ENCODE results near the gene CPNE7. TPM values are rescaled to one million over a fixed set of nuclear protein-coding genes. Genes with fewer than 3 reads are reported as not detected.

The CPNE7 gene
- polyA plus RNA-seq, 1 donor = 11.7 TPM

DNA sequence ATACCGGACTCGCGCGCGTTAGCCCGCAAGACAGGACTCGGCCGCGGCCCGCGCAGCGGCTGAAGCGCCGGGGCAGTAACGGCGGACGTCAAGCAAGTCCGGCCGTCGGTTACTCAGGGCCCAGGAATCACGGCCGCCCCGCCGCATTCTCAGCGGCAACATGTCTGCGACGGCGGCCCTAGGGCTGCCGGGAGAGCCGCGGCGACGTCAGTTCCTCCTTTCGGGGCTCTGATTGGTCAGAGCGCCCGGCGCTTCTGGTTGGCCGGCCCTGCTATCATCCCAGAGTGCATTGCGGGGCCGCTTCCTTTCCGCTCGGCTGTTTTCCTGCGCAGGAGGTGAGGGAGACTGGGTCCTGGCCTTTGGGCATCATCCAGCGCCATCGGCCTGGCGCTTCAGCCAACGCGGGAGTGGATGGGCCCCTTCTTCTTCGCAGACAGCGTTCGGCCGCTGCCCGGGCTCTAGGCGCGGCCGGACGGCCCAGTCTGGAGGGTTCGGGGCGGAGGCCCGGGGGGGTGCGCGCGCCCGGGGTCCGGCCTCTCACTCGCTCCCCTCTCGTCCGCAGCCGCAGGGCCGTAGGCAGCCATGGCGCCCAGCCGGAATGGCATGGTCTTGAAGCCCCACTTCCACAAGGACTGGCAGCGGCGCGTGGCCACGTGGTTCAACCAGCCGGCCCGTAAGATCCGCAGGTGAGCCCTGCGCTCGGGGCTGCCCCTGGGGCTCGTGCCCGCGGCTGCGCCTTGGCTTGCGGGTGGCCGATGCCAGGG lies 15.0 kb upstream of the CPNE7 start, which contains the start of gene RPL13:
Gene RPL13, plus strand, starts transcription at position 305 of the 764 bp plus-strand sequence. Its CDS starts 278 bp downstream, at position 583.
- whole genome bisulfite sequencing (ENCODE audit: insufficient coverage, low lambda C conversion rate) = no CpG with 5 or more reads among the region's 87 CpGs
- H3K4me3 ChIP-seq (ENCODE audit: low read length) = peak within 1 kb of the TSS; percentile 87
- H3K4me1 ChIP-seq (ENCODE audit: control insufficient read depth, insufficient read depth, low read length) = peaks cover 38% of the 10 kb centered on the region
- peaks cover 60% of the 10 kb centered on the region for H3K36me3 ChIP-seq (ENCODE audit: control insufficient read depth, insufficient read depth, low read length)
- H3K27ac ChIP-seq (ENCODE audit: low read length) = peak within 1 kb of the TSS; percentile 99
- peaks cover 3% of the 10 kb centered on the region for H3K9me3 ChIP-seq (ENCODE audit: control insufficient read depth, low read depth, low read length)
- H3K27me3 ChIP-seq (ENCODE audit: control insufficient read depth, insufficient read depth, low read length) = no peaks in the 10 kb centered on the region
- DNase-seq = peak; percentile 96

DNA sequence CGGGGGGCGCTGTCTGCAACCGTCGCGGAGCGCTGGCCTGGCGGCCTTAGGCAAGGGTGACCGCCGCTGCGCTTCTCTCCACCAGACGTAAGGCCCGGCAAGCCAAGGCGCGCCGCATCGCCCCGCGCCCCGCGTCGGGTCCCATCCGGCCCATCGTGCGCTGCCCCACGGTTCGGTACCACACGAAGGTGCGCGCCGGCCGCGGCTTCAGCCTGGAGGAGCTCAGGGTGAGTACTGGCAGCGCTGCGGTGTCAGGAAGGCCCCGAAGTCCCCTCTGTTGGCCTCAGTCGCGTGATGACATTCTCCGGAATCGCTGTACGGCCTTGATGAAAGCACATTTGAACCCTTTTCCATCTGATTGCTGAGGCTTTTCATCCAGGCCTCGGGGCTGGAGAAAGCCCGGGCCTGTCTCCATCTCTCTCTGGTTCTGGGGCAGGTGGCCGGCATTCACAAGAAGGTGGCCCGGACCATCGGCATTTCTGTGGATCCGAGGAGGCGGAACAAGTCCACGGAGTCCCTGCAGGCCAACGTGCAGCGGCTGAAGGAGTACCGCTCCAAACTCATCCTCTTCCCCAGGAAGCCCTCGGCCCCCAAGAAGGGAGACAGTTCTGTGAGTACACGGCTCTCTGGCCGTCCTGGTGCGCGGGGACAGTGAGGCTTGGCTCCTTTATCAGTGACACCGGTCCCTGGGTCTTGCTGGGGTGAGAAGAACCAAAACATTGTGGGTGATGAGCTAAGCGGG lies 14.2 kb upstream of the CPNE7 start:
- Histone ChIP-seq H3K9me3 (ENCODE audit: control insufficient read depth, low read depth, low read length) (peaks cover 5% of the 10 kb centered on the region), H3K4me1 (ENCODE audit: control insufficient read depth, insufficient read depth, low read length) (peaks cover 45% of the 10 kb centered on the region), H3K36me3 (ENCODE audit: control insufficient read depth, insufficient read depth, low read length) (peaks cover 53% of the 10 kb centered on the region), H3K27me3 (ENCODE audit: control insufficient read depth, insufficient read depth, low read length) (no peaks in the 10 kb centered on the region), H3K4me3 (ENCODE audit: low read length) (peak overlapping the region; percentile 87), H3K27ac (ENCODE audit: low read length) (peak overlapping the region; percentile 99)
- peak in 1 of 2 donors; percentile 46 for DNase-seq
- no CpG with 5 or more reads among the region's 58 CpGs for WGBS (ENCODE audit: insufficient coverage, low lambda C conversion rate)

DNA sequence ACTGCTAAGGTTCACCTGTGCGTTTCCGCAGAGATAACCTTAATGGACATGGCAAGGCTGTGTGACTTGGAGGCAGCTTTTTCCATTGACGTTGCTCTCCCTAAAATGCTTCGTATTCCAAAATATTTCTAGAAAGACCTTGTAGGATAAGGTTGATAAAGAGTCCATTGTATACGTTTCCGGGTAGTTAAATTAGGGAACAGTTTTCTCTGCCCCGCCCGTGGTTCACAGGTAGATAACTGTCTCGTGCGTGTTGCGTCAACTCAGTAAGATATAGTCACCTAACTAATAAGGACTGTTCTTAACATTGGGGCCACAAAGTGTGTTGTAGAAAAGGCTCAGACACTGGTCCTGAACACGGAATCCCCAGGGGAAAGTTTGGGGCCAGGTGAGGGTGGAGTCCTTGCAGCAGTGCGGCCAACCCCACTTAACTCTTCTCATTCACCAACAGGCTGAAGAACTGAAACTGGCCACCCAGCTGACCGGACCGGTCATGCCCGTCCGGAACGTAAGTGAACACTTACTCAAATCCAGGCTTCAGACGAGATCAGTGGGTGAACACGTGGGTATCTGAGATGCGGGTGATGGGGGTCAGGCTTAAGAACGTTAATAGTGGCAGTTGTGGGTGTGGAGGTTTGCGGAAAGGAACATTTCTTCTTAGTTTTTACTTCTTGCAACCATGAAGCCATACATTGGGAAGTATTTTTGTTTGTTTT lies 13.5 kb upstream of the CPNE7 start:
- H3K4me3 ChIP-seq (ENCODE audit: low read length) = peak overlapping the region; percentile 87
- peak in 1 of 2 donors; percentile 77 for DNase-seq
- no peaks in the 10 kb centered on the region for H3K27me3 ChIP-seq (ENCODE audit: control insufficient read depth, insufficient read depth, low read length)
- H3K36me3 ChIP-seq (ENCODE audit: control insufficient read depth, insufficient read depth, low read length) = peaks cover 45% of the 10 kb centered on the region
- no CpG with 5 or more reads among the region's 23 CpGs for WGBS (ENCODE audit: insufficient coverage, low lambda C conversion rate)
- peaks cover 48% of the 10 kb centered on the region for H3K4me1 ChIP-seq (ENCODE audit: control insufficient read depth, insufficient read depth, low read length)
- H3K9me3 ChIP-seq (ENCODE audit: control insufficient read depth, low read depth, low read length) = peaks cover 5% of the 10 kb centered on the region
- H3K27ac ChIP-seq (ENCODE audit: low read length) = peak overlapping the region; percentile 99

DNA sequence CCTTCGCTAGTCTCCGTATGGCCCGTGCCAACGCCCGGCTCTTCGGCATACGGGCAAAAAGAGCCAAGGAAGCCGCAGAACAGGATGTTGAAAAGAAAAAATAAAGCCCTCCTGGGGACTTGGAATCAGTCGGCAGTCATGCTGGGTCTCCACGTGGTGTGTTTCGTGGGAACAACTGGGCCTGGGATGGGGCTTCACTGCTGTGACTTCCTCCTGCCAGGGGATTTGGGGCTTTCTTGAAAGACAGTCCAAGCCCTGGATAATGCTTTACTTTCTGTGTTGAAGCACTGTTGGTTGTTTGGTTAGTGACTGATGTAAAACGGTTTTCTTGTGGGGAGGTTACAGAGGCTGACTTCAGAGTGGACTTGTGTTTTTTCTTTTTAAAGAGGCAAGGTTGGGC lies 12.6 kb upstream of the CPNE7 start:
- no peak overlapping the region for H3K27ac ChIP-seq (ENCODE audit: low read length)
- H3K4me3 ChIP-seq (ENCODE audit: low read length) = no peak overlapping the region
- DNase-seq = no peak
- WGBS (ENCODE audit: insufficient coverage, low lambda C conversion rate) = no CpG with 5 or more reads among the region's 12 CpGs
- peaks cover 48% of the 10 kb centered on the region for H3K4me1 ChIP-seq (ENCODE audit: control insufficient read depth, insufficient read depth, low read length)
- no peaks in the 10 kb centered on the region for H3K27me3 ChIP-seq (ENCODE audit: control insufficient read depth, insufficient read depth, low read length)
- peaks cover 40% of the 10 kb centered on the region for H3K36me3 ChIP-seq (ENCODE audit: control insufficient read depth, insufficient read depth, low read length)
- peaks cover 5% of the 10 kb centered on the region for H3K9me3 ChIP-seq (ENCODE audit: control insufficient read depth, low read depth, low read length)

DNA sequence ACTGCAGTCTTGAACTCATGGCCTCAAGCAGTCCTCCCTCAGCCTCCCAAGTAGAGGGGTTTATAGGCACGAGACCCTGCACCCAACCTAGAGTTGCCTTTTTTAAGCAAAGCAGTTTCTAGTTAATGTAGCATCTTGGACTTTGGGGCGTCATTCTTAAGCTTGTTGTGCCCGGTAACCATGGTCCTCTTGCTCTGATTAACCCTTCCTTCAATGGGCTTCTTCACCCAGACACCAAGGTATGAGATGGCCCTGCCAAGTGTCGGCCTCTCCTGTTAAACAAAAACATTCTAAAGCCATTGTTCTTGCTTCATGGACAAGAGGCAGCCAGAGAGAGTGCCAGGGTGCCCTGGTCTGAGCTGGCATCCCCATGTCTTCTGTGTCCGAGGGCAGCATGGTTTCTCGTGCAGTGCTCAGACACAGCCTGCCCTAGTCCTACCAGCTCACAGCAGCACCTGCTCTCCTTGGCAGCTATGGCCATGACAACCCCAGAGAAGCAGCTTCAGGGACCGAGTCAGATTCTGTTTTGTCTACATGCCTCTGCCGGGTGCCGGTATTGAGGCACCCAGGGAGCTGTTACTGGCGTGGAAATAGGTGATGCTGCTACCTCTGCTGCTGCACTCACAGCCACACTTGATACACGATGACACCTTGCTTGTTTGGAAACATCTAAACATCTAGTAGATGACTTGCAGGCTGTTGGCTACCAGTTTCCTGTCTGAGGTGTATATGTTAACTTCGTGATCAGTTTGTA lies 11.7 kb upstream of the CPNE7 start:
- DNase-seq = no peak

DNA sequence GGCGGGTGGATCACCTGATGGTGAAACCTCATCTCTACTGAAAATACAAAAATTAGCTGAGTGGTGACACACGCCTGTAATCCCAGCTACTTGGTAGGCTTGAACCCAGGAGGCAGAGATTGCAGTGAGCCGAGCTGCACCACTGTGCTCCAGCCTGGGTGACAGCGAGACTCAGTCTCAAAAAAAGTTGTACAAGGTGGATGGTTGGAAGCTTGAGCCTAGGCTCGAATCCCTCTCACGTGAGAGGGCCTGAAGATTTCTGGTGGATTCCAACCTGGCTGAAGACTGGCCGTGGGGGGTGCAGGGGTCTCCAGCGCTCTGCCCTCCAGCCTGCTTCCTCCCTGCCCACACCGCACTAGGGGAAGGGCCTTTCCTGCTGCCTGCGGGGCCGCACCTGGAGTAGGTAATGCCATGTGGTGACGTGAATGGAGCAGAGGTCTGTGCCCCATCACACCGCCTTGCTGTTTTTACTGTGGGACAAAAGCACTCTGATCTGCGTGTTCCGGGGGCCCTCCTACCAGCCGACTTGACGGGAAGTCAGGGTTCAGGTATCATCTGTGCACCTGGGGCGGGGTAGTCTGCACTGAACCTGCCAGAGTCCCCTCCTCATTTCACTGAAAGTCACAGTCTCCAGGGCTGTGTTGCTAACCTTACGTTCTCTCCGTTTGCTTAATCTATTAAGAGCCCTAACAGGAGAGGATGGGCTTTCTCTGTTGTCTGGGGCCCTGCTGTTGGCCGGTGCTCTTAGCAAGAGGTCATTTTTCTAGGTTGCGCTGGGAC lies 10.9 kb upstream of the CPNE7 start:
- peaks cover 5% of the 10 kb centered on the region for H3K9me3 ChIP-seq (ENCODE audit: control insufficient read depth, low read depth, low read length)
- no peak overlapping the region for H3K4me3 ChIP-seq (ENCODE audit: low read length)
- peaks cover 38% of the 10 kb centered on the region for H3K36me3 ChIP-seq (ENCODE audit: control insufficient read depth, insufficient read depth, low read length)
- peaks cover 46% of the 10 kb centered on the region for H3K4me1 ChIP-seq (ENCODE audit: control insufficient read depth, insufficient read depth, low read length)
- peak overlapping the region; percentile 83 for H3K27ac ChIP-seq (ENCODE audit: low read length)
- DNase-seq = peak in 1 of 2 donors; percentile 60
- peaks cover 3% of the 10 kb centered on the region for H3K27me3 ChIP-seq (ENCODE audit: control insufficient read depth, insufficient read depth, low read length)
- WGBS (ENCODE audit: insufficient coverage, low lambda C conversion rate) = no CpG with 5 or more reads among the region's 22 CpGs

More for the DNA sequence above, 11.7 kb upstream of the CPNE7 start:
- peaks cover 48% of the 10 kb centered on the region for H3K4me1 ChIP-seq (ENCODE audit: control insufficient read depth, insufficient read depth, low read length)
- no CpG with 5 or more reads among the region's 12 CpGs for WGBS (ENCODE audit: insufficient coverage, low lambda C conversion rate)
- no peak overlapping the region for H3K27ac ChIP-seq (ENCODE audit: low read length)
- peaks cover 5% of the 10 kb centered on the region for H3K9me3 ChIP-seq (ENCODE audit: control insufficient read depth, low read depth, low read length)
- H3K36me3 ChIP-seq (ENCODE audit: control insufficient read depth, insufficient read depth, low read length) = peaks cover 38% of the 10 kb centered on the region
- no peak overlapping the region for H3K4me3 ChIP-seq (ENCODE audit: low read length)
- no peaks in the 10 kb centered on the region for H3K27me3 ChIP-seq (ENCODE audit: control insufficient read depth, insufficient read depth, low read length)

DNA sequence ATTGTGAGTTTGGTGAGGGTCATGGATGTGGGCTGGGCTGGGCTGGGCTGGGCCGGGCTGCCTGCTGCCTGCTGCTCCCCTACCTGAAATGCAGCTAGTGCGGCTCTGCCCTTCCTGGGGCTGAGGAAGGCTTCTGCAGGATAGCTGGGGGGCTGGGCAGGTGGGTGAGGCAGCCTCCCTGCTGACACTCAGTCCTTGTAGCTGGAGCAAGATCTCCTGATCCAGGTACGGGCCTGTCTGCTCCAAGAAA lies 10.4 kb upstream of the CPNE7 start:
- Histone ChIP-seq H3K4me3 (ENCODE audit: low read length) (peak overlapping the region; percentile 34), H3K4me1 (ENCODE audit: control insufficient read depth, insufficient read depth, low read length) (peaks cover 45% of the 10 kb centered on the region), H3K36me3 (ENCODE audit: control insufficient read depth, insufficient read depth, low read length) (peaks cover 38% of the 10 kb centered on the region), H3K9me3 (ENCODE audit: control insufficient read depth, low read depth, low read length) (peaks cover 5% of the 10 kb centered on the region), H3K27ac (ENCODE audit: low read length) (peak overlapping the region; percentile 83), H3K27me3 (ENCODE audit: control insufficient read depth, insufficient read depth, low read length) (peaks cover 3% of the 10 kb centered on the region)
- DNase-seq = no peak
- WGBS (ENCODE audit: insufficient coverage, low lambda C conversion rate) = no CpG with 5 or more reads among the region's 3 CpGs

DNA sequence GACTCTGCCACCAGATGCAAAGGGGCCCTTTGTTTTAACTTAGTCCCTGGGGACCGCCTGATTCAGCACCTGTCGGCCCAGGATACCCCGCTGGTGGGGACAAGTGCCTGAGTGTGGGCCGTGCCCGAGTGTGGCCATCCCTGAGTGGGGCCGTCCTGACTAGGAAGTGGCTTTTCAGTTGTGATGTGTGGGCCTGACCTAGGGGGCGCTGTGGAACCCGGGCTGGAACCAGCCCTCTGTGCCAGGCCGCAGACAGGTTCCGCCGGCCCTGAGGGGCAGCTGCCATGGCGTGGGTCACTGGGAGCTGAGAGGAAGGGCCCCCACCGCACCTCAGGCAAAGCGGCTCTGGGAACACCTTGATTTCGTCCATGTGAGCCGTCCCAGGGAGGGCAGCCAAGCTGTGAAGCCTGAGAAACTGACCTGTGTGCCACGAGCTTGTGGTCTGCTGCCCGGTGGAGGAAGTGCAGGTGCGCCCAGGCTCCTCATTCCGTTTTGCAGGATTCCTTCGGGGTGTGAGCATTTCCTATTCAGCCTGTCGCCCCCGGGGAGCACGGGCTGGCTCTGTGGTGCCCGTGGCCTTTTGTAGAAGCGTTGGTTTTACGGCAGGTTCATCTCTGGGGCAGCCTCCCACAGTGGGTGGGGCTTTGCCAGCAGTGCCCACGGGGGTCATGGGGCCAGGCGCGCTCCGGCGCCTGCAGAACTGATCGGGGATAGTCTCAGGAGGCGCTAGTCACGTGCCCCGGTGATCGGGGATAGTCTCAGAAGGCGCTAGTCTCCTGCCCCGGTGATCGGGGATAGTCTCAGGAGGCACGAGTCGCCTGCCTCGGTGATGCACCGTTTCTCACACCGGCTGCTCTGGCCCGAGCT lies 9.8 kb upstream of the CPNE7 start:
- H3K36me3 ChIP-seq (ENCODE audit: control insufficient read depth, insufficient read depth, low read length) = peaks cover 38% of the 10 kb centered on the region
- WGBS (ENCODE audit: insufficient coverage, low lambda C conversion rate) = no CpG with 5 or more reads among the region's 46 CpGs
- peak overlapping the region; percentile 34 for H3K4me3 ChIP-seq (ENCODE audit: low read length)
- peaks cover 3% of the 10 kb centered on the region for H3K27me3 ChIP-seq (ENCODE audit: control insufficient read depth, insufficient read depth, low read length)
- H3K27ac ChIP-seq (ENCODE audit: low read length) = peak overlapping the region; percentile 83
- H3K4me1 ChIP-seq (ENCODE audit: control insufficient read depth, insufficient read depth, low read length) = peaks cover 45% of the 10 kb centered on the region
- H3K9me3 ChIP-seq (ENCODE audit: control insufficient read depth, low read depth, low read length) = peaks cover 5% of the 10 kb centered on the region
- peak; percentile 85 to 86 for DNase-seq

All from large intestine (tissue), 3 donors.